ENCODE measurements around the gene ERGIC2. TPM values are rescaled to one million over a fixed set of nuclear protein-coding genes. Genes with fewer than 3 reads are reported as not detected.
"Not testable (repeated sequence)": the region's sequence is repeated elsewhere in the genome, so short reads cannot be mapped to it uniquely, and the experiment has no call there.

The ERGIC2 gene
- total RNA-seq, 2 experiments from 2014 or later, result 112 to 116 TPM

DNA sequence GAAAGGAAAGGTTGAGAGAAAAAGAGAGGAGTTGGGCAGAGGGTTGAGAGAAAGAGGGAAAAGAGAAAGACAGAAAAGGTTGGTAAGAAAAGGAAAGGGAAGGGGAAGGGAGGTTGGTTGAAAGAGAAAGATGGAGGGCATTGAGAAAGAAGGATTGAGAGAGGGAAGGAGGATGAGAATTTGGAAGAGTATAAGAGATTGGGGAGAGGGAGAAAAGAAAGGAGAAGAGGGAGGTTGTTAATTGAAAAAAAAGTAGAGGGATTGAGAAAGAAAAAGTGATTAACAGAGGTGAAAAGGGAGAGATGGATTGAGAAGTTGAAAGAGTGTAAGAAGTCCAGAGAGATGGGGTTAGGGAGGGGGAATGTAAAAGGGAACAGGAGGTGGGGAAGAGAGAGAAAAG is 21.5 kb upstream of the ERGIC2 start:
- Mint-ChIP-seq H3K9me3 (no peaks in the 10 kb centered on the region), H3K27me3 (ENCODE audit: low read depth) (peaks cover 4% of the 10 kb centered on the region), H3K27ac (no peak overlapping the region), H3K36me3 (ENCODE audit: low read depth) (peaks cover 2% of the 10 kb centered on the region), H3K4me1 (ENCODE audit: low read depth) (no peaks in the 10 kb centered on the region), H3K4me3 (no peak overlapping the region)
- intact Hi-C loops (cut with micrococcal nuclease), result no loop called here
- no peak for DNase-seq
- CTCF ChIA-PET, result no interaction called here

GRCh38 chr12:29398495-29398894 is 17.5 kb upstream of the ERGIC2 start:
- intact Hi-C loops (cut with micrococcal nuclease), result no loop called here
- no peak for DNase-seq
- Mint-ChIP-seq H3K27me3 (ENCODE audit: low read depth) (peaks cover 3% of the 10 kb centered on the region), H3K9me3 (no peaks in the 10 kb centered on the region), H3K36me3 (ENCODE audit: low read depth) (no peaks in the 10 kb centered on the region), H3K27ac (no peak overlapping the region), H3K4me3 (no peak overlapping the region), H3K4me1 (ENCODE audit: low read depth) (no peaks in the 10 kb centered on the region)
- CTCF ChIA-PET, result no interaction called here

GRCh38 chr12:29396774-29397173 is 15.8 kb upstream of the ERGIC2 start:
- Mint-ChIP-seq H3K4me1 (ENCODE audit: low read depth) (no peaks in the 10 kb centered on the region), H3K36me3 (ENCODE audit: low read depth) (no peaks in the 10 kb centered on the region), H3K27me3 (ENCODE audit: low read depth) (no peaks in the 10 kb centered on the region), H3K9me3 (no peaks in the 10 kb centered on the region), H3K4me3 (no peak overlapping the region), H3K27ac (no peak overlapping the region)
- CTCF ChIA-PET, result no interaction called here
- no peak for DNase-seq
- intact Hi-C loops (cut with micrococcal nuclease), result no loop called here

DNA sequence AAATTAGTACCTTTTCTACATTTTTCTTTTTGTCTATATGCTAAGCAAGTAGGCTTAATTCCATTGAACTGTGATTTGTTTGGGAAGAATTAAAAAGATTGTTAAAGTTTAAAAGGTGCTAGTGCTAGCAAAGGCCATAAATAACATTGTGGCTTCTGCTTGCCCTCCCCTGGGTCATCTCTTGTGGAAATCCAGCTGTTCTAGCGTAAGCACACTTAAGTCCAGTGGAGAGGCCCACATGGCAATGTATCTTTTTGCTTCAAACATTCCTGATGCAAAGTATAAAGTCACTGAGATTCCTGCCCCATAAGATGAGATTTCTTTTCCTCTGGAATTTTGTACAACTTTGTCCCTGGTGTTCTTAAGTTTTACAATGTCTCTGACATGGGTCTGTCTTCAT is 14.4 kb upstream of the ERGIC2 start:
- Mint-ChIP-seq H3K4me1 (ENCODE audit: low read depth) (peaks cover 10% of the 10 kb centered on the region), H3K36me3 (ENCODE audit: low read depth) (no peaks in the 10 kb centered on the region), H3K4me3 (no peak overlapping the region), H3K9me3 (no peaks in the 10 kb centered on the region), H3K27me3 (ENCODE audit: low read depth) (no peaks in the 10 kb centered on the region), H3K27ac (no peak overlapping the region)
- no peak for DNase-seq
- intact Hi-C loops (cut with micrococcal nuclease), result no loop called here
- CTCF ChIA-PET, result no interaction called here

GRCh38 chr12:29390419-29390818 is 9.4 kb upstream of the ERGIC2 start:
- DNase-seq, result peak; percentile 67
- peak overlapping the region; percentile 11 for H3K4me3 Mint-ChIP-seq
- peaks cover 15% of the 10 kb centered on the region for H3K4me1 Mint-ChIP-seq (ENCODE audit: low read depth)
- H3K9me3 Mint-ChIP-seq; CTCF ChIA-PET; H3K27me3 Mint-ChIP-seq (ENCODE audit: low read depth); H3K36me3 Mint-ChIP-seq (ENCODE audit: low read depth): not testable (repeated sequence)
- intact Hi-C loops (cut with micrococcal nuclease), result loop anchor here (1.0 to 2.0 kb wide), 2 partner anchors 9 to 38 kb away; partner anchors contain the start of gene ERGIC2
- H3K27ac Mint-ChIP-seq, result peak overlapping the region; percentile 89

DNA sequence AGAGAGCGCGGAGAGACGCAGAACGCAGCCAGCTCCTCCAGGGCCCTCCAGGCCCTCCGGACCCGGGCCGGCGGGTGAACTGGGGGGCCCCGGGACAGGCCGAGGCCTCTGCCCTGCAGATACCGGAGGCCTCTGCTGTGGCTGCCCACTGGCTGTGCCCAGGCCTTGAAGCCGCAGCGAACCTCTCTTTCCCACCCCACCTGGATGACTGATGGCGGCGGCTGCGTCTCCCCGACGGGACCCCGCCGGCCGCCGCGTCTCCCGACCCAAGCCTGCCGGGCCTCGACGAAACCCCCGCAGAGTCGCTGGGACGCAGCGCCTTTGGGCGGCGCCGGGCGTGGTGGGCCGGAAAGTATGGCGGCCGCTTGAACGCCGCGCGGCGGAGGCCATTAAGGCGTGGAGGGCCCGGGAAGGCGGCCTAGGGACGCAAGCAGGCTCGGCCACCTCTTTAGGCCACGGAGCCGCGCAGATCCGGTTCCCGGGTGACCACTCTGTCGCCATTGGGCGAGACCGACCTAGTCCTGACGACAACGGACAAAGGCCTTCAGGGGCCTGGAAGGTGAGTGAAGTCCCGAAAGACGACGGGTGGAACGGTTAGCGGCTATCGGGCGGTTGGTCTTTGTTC is 8.4 kb upstream of the ERGIC2 start:
- Mint-ChIP-seq H3K9me3 (no peaks in the 10 kb centered on the region), H3K27ac (peak overlapping the region; percentile 89), H3K4me1 (ENCODE audit: low read depth) (peaks cover 15% of the 10 kb centered on the region), H3K27me3 (ENCODE audit: low read depth) (no peaks in the 10 kb centered on the region), H3K4me3 (peak overlapping the region; percentile 11), H3K36me3 (ENCODE audit: low read depth) (no peaks in the 10 kb centered on the region)
- intact Hi-C loops (cut with micrococcal nuclease), result loop anchor here (10.0 kb wide), 1 partner anchor 1195 kb away; the partner anchor contains the start of gene CCDC91
- CTCF ChIA-PET, result no interaction called here
- no peak for DNase-seq

- H3K27ac Mint-ChIP-seq; CTCF ChIA-PET; H3K36me3 Mint-ChIP-seq (ENCODE audit: low read depth); DNase-seq; H3K27me3 Mint-ChIP-seq (ENCODE audit: low read depth); H3K9me3 Mint-ChIP-seq; H3K4me3 Mint-ChIP-seq: not testable (repeated sequence)
- peaks cover 25% of the 10 kb centered on the region for H3K4me1 Mint-ChIP-seq (ENCODE audit: low read depth)
- intact Hi-C loops (cut with micrococcal nuclease), result loop anchor here (10.0 kb wide), 1 partner anchor 1191 kb away; the partner anchor contains the start of gene CCDC91
Observed at GRCh38 chr12:29386084-29386680, 5.2 kb upstream of the ERGIC2 start.

DNA sequence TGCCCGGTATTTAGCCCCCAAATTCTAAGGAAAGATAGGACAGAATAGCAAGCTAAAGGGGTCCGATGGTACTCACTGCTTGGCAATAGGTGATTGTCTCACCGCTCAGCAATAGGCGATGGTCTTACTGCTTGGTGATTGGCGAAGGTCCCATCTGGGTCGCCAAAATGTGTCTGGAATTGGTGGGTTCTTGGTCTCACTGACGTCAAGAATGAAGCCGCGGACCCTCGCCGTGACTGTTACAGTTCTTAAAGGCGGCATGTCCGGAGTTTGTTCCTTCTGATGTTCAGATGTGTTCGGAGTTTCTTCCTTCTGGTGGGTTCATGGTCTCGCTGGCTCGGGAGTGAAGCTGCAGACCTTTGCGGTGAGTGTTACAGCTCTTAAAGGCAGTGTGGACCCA is 4.2 kb upstream of the ERGIC2 start:
- H3K36me3 Mint-ChIP-seq (ENCODE audit: low read depth); H3K27me3 Mint-ChIP-seq (ENCODE audit: low read depth); H3K27ac Mint-ChIP-seq; CTCF ChIA-PET; DNase-seq; H3K4me3 Mint-ChIP-seq; H3K9me3 Mint-ChIP-seq: not testable (repeated sequence)
- peaks cover 15% of the 10 kb centered on the region for H3K4me1 Mint-ChIP-seq (ENCODE audit: low read depth)
- intact Hi-C loops (cut with micrococcal nuclease), result loop anchor here (10.0 kb wide), 1 partner anchor 1190 kb away; the partner anchor contains the start of gene CCDC91

- DNase-seq, result no peak
- CTCF ChIA-PET, result no interaction called here
- Mint-ChIP-seq H3K27ac (peak overlapping the region; percentile 96), H3K4me1 (ENCODE audit: low read depth) (peaks cover 33% of the 10 kb centered on the region), H3K9me3 (no peaks in the 10 kb centered on the region), H3K4me3 (peak overlapping the region; percentile 95), H3K27me3 (ENCODE audit: low read depth) (no peaks in the 10 kb centered on the region), H3K36me3 (ENCODE audit: low read depth) (peaks cover 4% of the 10 kb centered on the region)
- intact Hi-C loops (cut with micrococcal nuclease), result loop anchor here (5.0 to 10.0 kb wide), 3 partner anchors 235 to 1940 kb away; partner anchors contain the start of genes CCDC91 and FAR2
Observed at GRCh38 chr12:29382251-29382650, 1.3 kb upstream of the ERGIC2 start.

- H3K27me3 Mint-ChIP-seq (ENCODE audit: low read depth), result no peaks in the 10 kb centered on the region
- CTCF ChIA-PET, result interaction anchor here (1.2 kb wide), 1 partner anchor 59 kb away, joined by 4 read pairs; no protein-coding TSS in a partner anchor
- no peak for DNase-seq
- H3K27ac Mint-ChIP-seq, result no peak overlapping the region
- H3K4me3 Mint-ChIP-seq, result no peak overlapping the region
- H3K36me3 Mint-ChIP-seq (ENCODE audit: low read depth), result peaks cover 10% of the 10 kb centered on the region
- H3K4me1 Mint-ChIP-seq (ENCODE audit: low read depth), result peaks cover 39% of the 10 kb centered on the region
- intact Hi-C loops (cut with micrococcal nuclease), result no loop called here
- H3K9me3 Mint-ChIP-seq, result no peaks in the 10 kb centered on the region
Observed at GRCh38 chr12:29376118-29376517, 4.9 kb downstream of the ERGIC2 start.

DNA sequence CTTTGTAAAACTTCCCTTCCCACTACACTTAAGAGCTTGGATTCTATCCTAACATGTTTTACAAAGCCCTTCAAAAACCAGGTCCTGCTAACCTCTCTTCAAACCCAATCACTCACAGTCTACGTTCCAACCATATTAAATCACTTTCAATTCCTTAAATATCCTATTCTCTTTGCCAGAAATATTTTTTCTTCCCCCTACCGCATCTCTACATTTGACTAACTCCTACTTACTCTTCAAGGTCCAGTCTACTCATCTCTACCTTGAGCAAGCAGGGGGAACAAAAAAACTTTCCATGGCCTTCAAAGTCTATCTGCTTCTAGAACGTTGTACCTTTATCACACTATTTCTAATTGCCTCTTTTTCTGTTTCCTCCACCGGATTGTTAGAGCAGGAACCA is 6.1 kb downstream of the ERGIC2 start:
- H3K36me3 Mint-ChIP-seq (ENCODE audit: low read depth), result peaks cover 10% of the 10 kb centered on the region
- H3K4me1 Mint-ChIP-seq (ENCODE audit: low read depth), result peaks cover 36% of the 10 kb centered on the region
- H3K27me3 Mint-ChIP-seq (ENCODE audit: low read depth), result no peaks in the 10 kb centered on the region
- no peak overlapping the region for H3K27ac Mint-ChIP-seq
- intact Hi-C loops (cut with micrococcal nuclease), result no loop called here
- no peaks in the 10 kb centered on the region for H3K9me3 Mint-ChIP-seq
- H3K4me3 Mint-ChIP-seq, result no peak overlapping the region
- CTCF ChIA-PET, result no interaction called here
- DNase-seq, result no peak

DNA sequence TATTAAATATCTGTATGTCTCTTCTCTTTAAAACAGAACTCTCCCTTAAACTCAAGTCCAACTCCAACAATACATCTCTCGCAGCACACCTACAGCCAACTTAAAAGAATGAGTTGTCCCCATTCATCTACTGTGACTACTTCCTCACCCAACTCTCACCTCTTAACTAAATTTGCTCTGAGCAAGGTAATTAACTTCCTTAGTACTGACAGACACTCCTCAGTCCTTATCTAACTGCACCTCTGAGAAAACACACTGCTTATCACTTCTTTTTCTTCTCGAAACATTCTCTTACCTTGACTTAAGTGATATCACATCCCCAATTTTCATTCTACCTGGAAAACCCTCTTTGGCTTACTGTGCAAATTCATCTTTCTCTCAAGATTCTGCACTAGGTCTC is 7.0 kb downstream of the ERGIC2 start:
- CTCF ChIA-PET, result interaction anchor here (0.7 kb wide), 1 partner anchor 22 kb away, joined by 3 read pairs; no protein-coding TSS in a partner anchor
- Mint-ChIP-seq H3K27ac (no peak overlapping the region), H3K36me3 (ENCODE audit: low read depth) (peaks cover 10% of the 10 kb centered on the region), H3K9me3 (no peaks in the 10 kb centered on the region), H3K4me1 (ENCODE audit: low read depth) (peaks cover 30% of the 10 kb centered on the region), H3K27me3 (ENCODE audit: low read depth) (no peaks in the 10 kb centered on the region), H3K4me3 (no peak overlapping the region)
- no peak for DNase-seq
- intact Hi-C loops (cut with micrococcal nuclease), result no loop called here

- H3K4me3 Mint-ChIP-seq, result no peak overlapping the region
- no peak overlapping the region for H3K27ac Mint-ChIP-seq
- DNase-seq, result no peak
- intact Hi-C loops (cut with micrococcal nuclease), result no loop called here
- peaks cover 12% of the 10 kb centered on the region for H3K4me1 Mint-ChIP-seq (ENCODE audit: low read depth)
- CTCF ChIA-PET, result no interaction called here
- H3K9me3 Mint-ChIP-seq, result no peaks in the 10 kb centered on the region
- no peaks in the 10 kb centered on the region for H3K27me3 Mint-ChIP-seq (ENCODE audit: low read depth)
- peaks cover 34% of the 10 kb centered on the region for H3K36me3 Mint-ChIP-seq (ENCODE audit: low read depth)
Observed at GRCh38 chr12:29365091-29365490, 15.9 kb downstream of the ERGIC2 start.
